ENCODE measurements around the gene MAGI3. TPM values are rescaled to one million over a fixed set of nuclear protein-coding genes. Genes with fewer than 3 reads are reported as not detected.

Gene MAGI3
- total and polyA plus RNA-seq, 2 of the 13 experiments (the other 11 are each of a cell fraction or from before 2014, with no cell fraction given): 4.0 to 11.8 TPM

DNA sequence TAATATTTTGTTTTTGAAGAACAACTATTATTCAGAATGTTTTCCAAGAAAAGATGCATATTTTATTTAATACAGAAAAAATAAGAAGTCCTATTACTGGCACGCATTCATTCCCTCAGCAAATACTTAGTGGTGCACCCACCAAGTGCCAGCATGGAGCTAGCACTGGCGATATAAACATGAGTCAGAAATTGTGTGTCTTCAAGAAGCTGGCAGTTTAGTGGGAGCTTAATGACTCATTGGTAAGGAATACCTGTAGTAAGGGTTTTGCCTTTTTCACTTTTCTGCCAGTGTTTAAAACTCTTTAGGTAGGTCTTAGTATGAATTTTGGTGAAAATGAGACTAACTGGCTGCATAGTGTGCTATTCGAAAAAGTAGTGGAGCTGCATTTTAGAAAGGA, 6.3 kb downstream of the MAGI3 start:
- H3K9ac ChIP-seq (ENCODE audit: insufficient read depth, low read depth, low read length): no peak overlapping the region
- WGBS (ENCODE audit: low lambda C conversion rate): over 99% methylated on average over 3 of the region's 3 CpGs
- peaks cover 48% of the 10 kb centered on the region for H3K4me1 ChIP-seq (ENCODE audit: insufficient read depth, low read length)
- H3K36me3 ChIP-seq (replicated peaks in 1 of 2; ENCODE audit: control insufficient read depth in 1 of 2, insufficient read depth in 2 of 2, low read length in 2 of 2): no peaks in the 10 kb centered on the region
- FAIRE-seq (no peak), DNase-seq (ENCODE audit: low spot score) (no peak), ATAC-seq (no peak)
- POLR2A ChIA-PET: no interaction called here
- H3K79me2 ChIP-seq (ENCODE audit: insufficient read depth, low read length): peaks cover 95% of the 10 kb centered on the region
- in situ Hi-C loops (cut with HindIII; ENCODE audit: extremely low pct_ligation_motif_present, low pct_unique_long_range_greater_than_20kb) (loop anchor here (10.0 kb wide), 1 partner anchor 252 kb away; no protein-coding TSS in a partner anchor), intact Hi-C loops (cut with micrococcal nuclease; ENCODE audit: unreplicated experiment) (loop anchor here (5.0 kb wide), 1 partner anchor 36 kb away; no protein-coding TSS in a partner anchor)
- no peak overlapping the region for H3K4me3 ChIP-seq (replicated peaks in 1 of 3; ENCODE audit: insufficient read depth in 1 of 3, low read depth in 2 of 3, low read length in 3 of 3)
- no peaks in the 10 kb centered on the region for H3K9me3 ChIP-seq (ENCODE audit: low read length)
- CTCF ChIA-PET (ENCODE audit: low intra/inter-chr PET ratio, low total read pairs): no interaction called here
- no TSS peak for BruUV-seq (replicated peaks)
- peaks cover 5% of the 10 kb centered on the region; the same call in 1 of the 2 replicates for H4K20me1 ChIP-seq (ENCODE audit: insufficient read depth, low read length)
- no peaks in the 10 kb centered on the region; a peak in 1 of 5 replicates for H3K27me3 ChIP-seq (ENCODE audit: control insufficient read depth in 1 of 2, insufficient read depth in 2 of 2, low read length in 2 of 2)
- H2AFZ ChIP-seq (ENCODE audit: low read length): no peak overlapping the region
- TF ChIP-seq RBM22 (optimal IDR thresholded peaks at IDR 0.05; ENCODE audit: low read length) (no peak), SNAPC2 (CRISPR knock-in tag; IDR thresholded peaks at IDR 0.05) (no peak), MYC (CRISPR knock-in tag; IDR thresholded peaks at IDR 0.05; ENCODE audit: borderline replicate concordance) (no peak), ZNF292 (CRISPR knock-in tag; IDR thresholded peaks at IDR 0.05; ENCODE audit: borderline replicate concordance, low read depth) (no peak)
- no peak overlapping the region for H3K27ac ChIP-seq (ENCODE audit: extremely low read length, insufficient read depth, low read length)
- H3K4me2 ChIP-seq (ENCODE audit: low read depth, low read length): no peak overlapping the region

DNA sequence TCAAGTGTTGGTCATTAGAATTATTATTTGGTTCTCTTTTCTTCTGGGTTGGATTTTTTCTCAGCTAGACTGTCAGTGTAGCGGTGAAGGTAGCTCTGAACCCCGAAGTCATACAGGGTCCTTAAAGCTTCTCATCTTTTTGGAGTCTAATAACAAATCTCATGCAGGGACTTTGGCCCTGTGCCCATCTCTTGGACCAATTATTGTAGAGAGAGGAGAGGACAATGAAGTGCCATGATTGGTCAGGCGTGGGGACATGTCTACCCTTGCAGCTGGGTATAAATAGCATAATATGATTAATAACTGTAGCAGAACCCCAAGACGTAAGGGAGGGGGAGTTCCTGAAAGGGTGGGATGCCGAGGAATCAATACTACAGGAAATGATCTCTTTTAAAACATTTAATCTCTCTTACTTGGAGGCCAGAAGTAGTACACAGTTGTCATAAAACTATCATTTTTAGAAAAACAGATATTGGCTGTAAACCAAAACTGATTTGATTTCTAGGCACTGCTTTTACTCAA, 8.8 kb downstream of the MAGI3 start:
- H3K9ac ChIP-seq (ENCODE audit: insufficient read depth, low read depth, low read length): no peak overlapping the region
- BruUV-seq (replicated peaks): no TSS peak
- H3K9me3 ChIP-seq (ENCODE audit: low read length): no peaks in the 10 kb centered on the region
- H3K27me3 ChIP-seq (ENCODE audit: control insufficient read depth in 1 of 2, insufficient read depth in 2 of 2, low read length in 2 of 2): no peaks in the 10 kb centered on the region
- H3K36me3 ChIP-seq (replicated peaks in 1 of 2; ENCODE audit: control insufficient read depth in 1 of 2, insufficient read depth in 2 of 2, low read length in 2 of 2): peaks cover 0 to 2% of the 10 kb centered on the region in 2 experiments; a peak in 1 of 5 replicates
- no peak overlapping the region for H3K4me3 ChIP-seq (replicated peaks in 1 of 3; ENCODE audit: insufficient read depth in 1 of 3, low read depth in 2 of 3, low read length in 3 of 3)
- no peak overlapping the region for H3K4me2 ChIP-seq (ENCODE audit: low read depth, low read length)
- intact Hi-C loops (cut with micrococcal nuclease; ENCODE audit: unreplicated experiment) (loop anchor here (5.0 kb wide), 1 partner anchor 33 kb away; no protein-coding TSS in a partner anchor), in situ Hi-C loops (cut with HindIII; ENCODE audit: extremely low pct_ligation_motif_present, low pct_unique_long_range_greater_than_20kb) (loop anchor here (10.0 kb wide), 1 partner anchor 254 kb away; no protein-coding TSS in a partner anchor)
- no peak overlapping the region for H2AFZ ChIP-seq (ENCODE audit: low read length)
- H3K27ac ChIP-seq (ENCODE audit: extremely low read length, insufficient read depth, low read length): no peak overlapping the region
- ATAC-seq: no peak
- ChIA-PET CTCF (ENCODE audit: low intra/inter-chr PET ratio, low total read pairs) (no interaction called here), POLR2A (no interaction called here)
- FAIRE-seq: no peak
- peaks cover 91% of the 10 kb centered on the region for H3K79me2 ChIP-seq (ENCODE audit: insufficient read depth, low read length)
- H3K4me1 ChIP-seq (ENCODE audit: insufficient read depth, low read length): peaks cover 31% of the 10 kb centered on the region
- 90% methylated on average over 5 of the region's 5 CpGs for WGBS (ENCODE audit: low lambda C conversion rate)
- DNase-seq (ENCODE audit: low spot score): no peak
- no peaks in the 10 kb centered on the region; the same call in 1 of the 2 replicates for H4K20me1 ChIP-seq (ENCODE audit: insufficient read depth, low read length)
- TF ChIP-seq WIZ (CRISPR knock-in tag; IDR thresholded peaks at IDR 0.05) (no peak), ZNF746 (CRISPR knock-in tag; IDR thresholded peaks at IDR 0.05) (no peak), ZNF232 (CRISPR knock-in tag; IDR thresholded peaks at IDR 0.05; ENCODE audit: borderline replicate concordance) (no peak), REPIN1 (CRISPR knock-in tag; IDR thresholded peaks at IDR 0.05; ENCODE audit: borderline replicate concordance, low read depth) (no peak), TRIM24 (CRISPR knock-in tag; IDR thresholded peaks at IDR 0.05) (no peak), KAT7 (CRISPR knock-in tag; IDR thresholded peaks at IDR 0.05; ENCODE audit: borderline replicate concordance) (no peak), FOXK1 (CRISPR knock-in tag; IDR thresholded peaks at IDR 0.05; ENCODE audit: borderline replicate concordance, low read depth) (no peak), ZNF543 (CRISPR knock-in tag; IDR thresholded peaks at IDR 0.05) (no peak), SMARCE1 (IDR thresholded peaks at IDR 0.05; ENCODE audit: borderline replicate concordance) (no peak), NFYC (CRISPR knock-in tag; IDR thresholded peaks at IDR 0.05) (no peak), ZNF17 (CRISPR knock-in tag; IDR thresholded peaks at IDR 0.05) (no peak), NCOA2 (CRISPR knock-in tag; IDR thresholded peaks at IDR 0.05) (no peak), GABPB1 (CRISPR knock-in tag; IDR thresholded peaks at IDR 0.05) (no peak)
- TF ChIP-seq, protein P1, sequence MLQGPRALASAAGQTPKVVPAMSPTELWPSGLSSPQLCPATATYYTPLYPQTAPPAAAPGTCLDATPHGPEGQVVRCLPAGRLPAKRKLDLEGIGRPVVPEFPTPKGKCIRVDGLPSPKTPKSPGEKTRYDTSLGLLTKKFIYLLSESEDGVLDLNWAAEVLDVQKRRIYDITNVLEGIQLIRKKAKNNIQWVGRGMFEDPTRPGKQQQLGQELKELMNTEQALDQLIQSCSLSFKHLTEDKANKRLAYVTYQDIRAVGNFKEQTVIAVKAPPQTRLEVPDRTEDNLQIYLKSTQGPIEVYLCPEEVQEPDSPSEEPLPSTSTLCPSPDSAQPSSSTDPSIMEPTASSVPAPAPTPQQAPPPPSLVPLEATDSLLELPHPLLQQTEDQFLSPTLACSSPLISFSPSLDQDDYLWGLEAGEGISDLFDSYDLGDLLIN (CRISPR knock-in tag; IDR thresholded peaks at IDR 0.05; ENCODE audit: borderline replicate concordance): no peak
- TF ChIP-seq, protein P2, sequence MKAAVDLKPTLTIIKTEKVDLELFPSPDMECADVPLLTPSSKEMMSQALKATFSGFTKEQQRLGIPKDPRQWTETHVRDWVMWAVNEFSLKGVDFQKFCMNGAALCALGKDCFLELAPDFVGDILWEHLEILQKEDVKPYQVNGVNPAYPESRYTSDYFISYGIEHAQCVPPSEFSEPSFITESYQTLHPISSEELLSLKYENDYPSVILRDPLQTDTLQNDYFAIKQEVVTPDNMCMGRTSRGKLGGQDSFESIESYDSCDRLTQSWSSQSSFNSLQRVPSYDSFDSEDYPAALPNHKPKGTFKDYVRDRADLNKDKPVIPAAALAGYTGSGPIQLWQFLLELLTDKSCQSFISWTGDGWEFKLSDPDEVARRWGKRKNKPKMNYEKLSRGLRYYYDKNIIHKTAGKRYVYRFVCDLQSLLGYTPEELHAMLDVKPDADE (CRISPR knock-in tag; IDR thresholded peaks at IDR 0.05): no peak
